Muscle of leg (tissue), 16 donors: Measurements from ENCODE around the gene PPFIA4. TPM values are rescaled to one million over a fixed set of nuclear protein-coding genes. Genes with fewer than 3 reads are reported as not detected.
A peak's percentile ranks its signal among the peaks of the same experiment; 100 is the strongest.
"Not testable (repeated sequence)": the region's sequence is repeated elsewhere in the genome, so short reads cannot be mapped to it uniquely, and the experiment has no call there.

Source experiments
- DNase-seq: peaks from one replicate; pipeline ENCODE4 v3.0.0; 2013
- H3K27ac ChIP-seq: one replicate; pipeline ENCODE4 v1.5.1; 2013; ENCODE audit warnings: mild to moderate bottlenecking, low read length, control low read depth
- H3K27me3 ChIP-seq: one replicate; pipeline ENCODE4 v1.6.1; 2013; ENCODE audit warnings: low read length; ENCODE audit not compliant: control insufficient read depth, insufficient read depth
- H3K36me3 ChIP-seq: one replicate; pipeline ENCODE4 v1.6.1; 2013; ENCODE audit warnings: low read length; ENCODE audit not compliant: control insufficient read depth, insufficient read depth
- H3K4me1 ChIP-seq: one replicate; pipeline ENCODE4 v1.6.1; 2013; ENCODE audit warnings: low read length; ENCODE audit not compliant: control insufficient read depth, insufficient read depth
- H3K4me3 ChIP-seq: one replicate; pipeline ENCODE4 v1.5.1; 2013; ENCODE audit warnings: low read length, control low read depth
- H3K9me3 ChIP-seq: replicated peaks from 2 replicates; pipeline ENCODE4 v1.6.1; 2013; ENCODE audit warnings: low read depth, low read length; ENCODE audit not compliant: control insufficient read depth
- WGBS: methylation state at CpG from one replicate; pipeline ENCODE4 v1.1.5; 2013; ENCODE audit warnings: missing lambda C conversion rate; ENCODE audit not compliant: insufficient coverage; 5-methylcytosine and 5-hydroxymethylcytosine counted together
- long read RNA-seq, 11 donors: transcript quantifications; one replicate each; lab custom pipeline, GENCODE V29; 2026
- polyA plus RNA-seq, 8 donors: library from polyadenylated mRNA; unstranded; fragments of 120-200 nt; gene quantifications; one replicate each; pipeline versions ENCODE4 v1.2.1 to v1.2.3, GENCODE V29; 2013; ENCODE audit warnings: inconsistent platforms in 1 of 8, low replicate concordance in 1 of 8; ENCODE audit not compliant: insufficient read length in 8 of 8, insufficient read depth in 1 of 8
- total RNA-seq: library from RNA; stranded (reverse); fragments of 120-200 nt; gene quantifications from one replicate; pipeline ENCODE4 v1.2.4, GENCODE V29; 2013

The PPFIA4 gene
- total RNA-seq, result 22.4 TPM
- polyA plus RNA-seq, result 10 to 100 TPM; 31.0 to 53.1 (median 36.9) TPM
- long read RNA-seq, donor 1, partial matches to known transcripts, result 0 of 1 reads
- long read RNA-seq, donor 1, other reads (novel, unspliced or antisense), result 0 of 1 reads
- long read RNA-seq, donor 2, result 0 reads
- long read RNA-seq, donor 3, full-length matches to known transcripts, result 3 of 596 reads
- long read RNA-seq, donor 3, partial matches to known transcripts, result 584 of 596 reads
- long read RNA-seq, donor 3, other reads (novel, unspliced or antisense), result 9 of 596 reads
- long read RNA-seq, donor 4, partial matches to known transcripts, result 0 of 7 reads
- long read RNA-seq, donor 4, other reads (novel, unspliced or antisense), result 6 of 7 reads
- long read RNA-seq, donor 5, partial matches to known transcripts, result 50 of 938 reads
- long read RNA-seq, donor 5, other reads (novel, unspliced or antisense), result 887 of 938 reads
- long read RNA-seq, donor 6, partial matches to known transcripts, result 7 of 9 reads
- long read RNA-seq, donor 6, other reads (novel, unspliced or antisense), result 0 of 9 reads
- long read RNA-seq, donor 7, partial matches to known transcripts, result 0 of 13 reads
- long read RNA-seq, donor 7, other reads (novel, unspliced or antisense), result 13 of 13 reads
- long read RNA-seq, donor 8, partial matches to known transcripts, result 8 of 155 reads
- long read RNA-seq, donor 8, other reads (novel, unspliced or antisense), result 147 of 155 reads
- long read RNA-seq, donor 9, partial matches to known transcripts, result 8 of 9 reads
- long read RNA-seq, donor 9, other reads (novel, unspliced or antisense), result 0 of 9 reads
- long read RNA-seq, donor 10, full-length matches to known transcripts, result 3 of 378 reads
- long read RNA-seq, donor 10, partial matches to known transcripts, result 26 of 378 reads
- long read RNA-seq, donor 10, other reads (novel, unspliced or antisense), result 349 of 378 reads
- long read RNA-seq, donor 11, result 0 reads

DNA sequence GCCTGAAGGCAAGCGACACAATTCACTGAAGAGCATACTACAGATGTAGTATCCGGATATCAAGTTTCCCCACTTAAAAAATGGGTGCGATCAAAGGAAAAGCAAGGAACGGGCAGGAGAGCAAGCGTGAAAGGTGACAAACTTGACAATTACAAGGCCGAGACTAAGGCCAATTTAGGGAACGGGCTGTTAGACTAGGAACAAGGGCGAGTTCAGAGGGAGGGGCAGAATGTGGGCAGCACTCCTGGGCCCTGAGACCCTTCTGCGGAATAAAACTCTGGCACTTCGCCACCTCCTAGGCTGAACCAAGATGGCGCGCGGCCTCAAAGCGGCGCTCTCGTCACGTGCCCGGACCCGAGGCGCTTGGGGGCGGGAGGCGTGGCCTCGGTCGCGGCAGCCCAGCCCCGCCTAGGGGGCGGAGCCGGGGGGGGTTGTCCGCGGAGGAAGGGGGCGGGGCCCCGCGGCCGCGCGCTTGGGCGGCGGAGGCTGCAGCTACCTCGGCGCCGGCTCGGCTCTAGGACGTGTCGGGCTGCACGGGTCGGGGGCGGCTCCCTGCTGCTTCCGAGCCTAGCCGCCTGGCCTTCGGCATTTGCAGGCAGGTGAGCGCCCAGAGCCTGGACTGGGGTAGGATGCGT is at the start of gene PPFIA4:
PPFIA4 (plus strand) TSS at position 461 of the 635 bp plus-strand sequence. CDS start 12,518 bp downstream, outside the sequence.
- peaks cover 14% of the 10 kb centered on the region for H3K27me3 ChIP-seq
- WGBS, result 8% methylated on average over 47 of the region's 52 CpGs
- H3K4me1 ChIP-seq, result peaks cover 34% of the 10 kb centered on the region
- peak within 1 kb of the TSS; percentile 80 for H3K4me3 ChIP-seq
- DNase-seq, result peak; percentile 93
- peaks cover 22% of the 10 kb centered on the region for H3K36me3 ChIP-seq
- H3K27ac ChIP-seq, result peak within 1 kb of the TSS; percentile 87
- no peaks in the 10 kb centered on the region for H3K9me3 ChIP-seq

DNA sequence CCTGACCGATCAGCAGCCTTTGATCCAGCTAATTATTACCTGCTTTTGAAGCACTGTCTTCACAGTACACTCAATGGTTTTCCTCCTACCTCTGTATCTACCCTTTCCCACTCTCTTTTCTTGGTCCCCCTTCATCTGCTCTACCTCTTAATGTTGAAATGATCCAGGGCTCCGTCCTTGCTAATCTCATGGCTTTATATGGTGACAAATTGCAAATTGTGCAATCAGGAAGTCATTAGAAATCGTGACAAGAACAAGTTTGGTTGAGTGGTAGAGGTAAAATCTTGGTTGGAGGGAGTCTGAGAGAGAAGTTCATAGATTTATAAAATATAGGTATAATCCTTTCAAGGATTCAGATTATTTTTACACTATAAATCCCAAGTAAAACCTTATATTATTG is 49.7 kb upstream of the PPFIA4 start:
- no peak overlapping the region for H3K27ac ChIP-seq
- H3K9me3 ChIP-seq, result no peaks in the 10 kb centered on the region
- H3K4me1 ChIP-seq, result no peaks in the 10 kb centered on the region
- no peak overlapping the region for H3K4me3 ChIP-seq
- DNase-seq, result no peak
- 44% methylated on average over 1 of the region's 3 CpGs for WGBS
- H3K36me3 ChIP-seq, result no peaks in the 10 kb centered on the region
- peaks cover 13% of the 10 kb centered on the region for H3K27me3 ChIP-seq

DNA sequence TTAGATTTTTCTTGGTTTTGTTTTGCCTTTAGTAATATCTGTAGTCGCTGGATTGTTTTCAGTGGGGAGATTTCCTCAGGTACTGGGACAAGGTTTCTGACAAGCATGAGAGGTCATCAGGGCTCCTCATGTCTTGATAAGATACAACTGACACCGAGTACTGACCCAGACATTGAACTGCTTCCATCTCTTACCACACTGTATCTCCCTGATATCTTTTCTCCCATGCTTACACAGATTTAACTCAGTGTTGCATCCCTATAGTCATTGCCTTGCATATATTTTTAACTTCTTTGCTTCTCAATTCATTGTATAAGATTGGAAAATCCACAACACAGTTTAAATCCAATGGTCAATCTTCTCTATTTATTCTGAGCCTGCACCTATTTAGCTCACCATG is 46.8 kb upstream of the PPFIA4 start:
- 75% methylated on average over 1 of the region's 2 CpGs for WGBS
- no peak for DNase-seq
- peaks cover 11% of the 10 kb centered on the region for H3K27me3 ChIP-seq
- no peaks in the 10 kb centered on the region for H3K36me3 ChIP-seq
- no peak overlapping the region for H3K4me3 ChIP-seq
- H3K27ac ChIP-seq, result no peak overlapping the region
- no peaks in the 10 kb centered on the region for H3K9me3 ChIP-seq
- H3K4me1 ChIP-seq, result no peaks in the 10 kb centered on the region

DNA sequence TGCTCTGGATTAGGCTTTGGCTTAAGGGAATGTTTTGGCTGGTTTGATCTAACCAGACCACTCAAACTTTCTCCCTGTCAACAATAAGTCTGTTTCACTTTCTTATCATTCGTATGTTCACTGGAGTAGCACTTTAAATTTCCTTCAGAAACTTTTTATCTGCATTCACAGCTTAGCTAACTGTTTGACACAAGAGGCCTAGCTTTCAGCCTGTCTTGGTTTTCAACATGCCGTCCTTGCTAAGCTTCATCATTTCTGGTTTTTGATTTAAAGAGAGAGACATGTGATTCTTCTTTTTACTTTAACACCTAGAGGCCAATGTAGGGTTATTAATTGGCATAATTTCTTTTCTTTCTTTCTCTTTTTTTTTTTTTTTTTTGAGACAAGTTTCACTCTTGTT is 44.4 kb upstream of the PPFIA4 start:
- WGBS, result no CpG with 5 or more reads among the region's 2 CpGs
- no peak overlapping the region for H3K4me3 ChIP-seq
- H3K9me3 ChIP-seq, result no peaks in the 10 kb centered on the region
- no peaks in the 10 kb centered on the region for H3K4me1 ChIP-seq
- no peaks in the 10 kb centered on the region for H3K36me3 ChIP-seq
- peaks cover 8% of the 10 kb centered on the region for H3K27me3 ChIP-seq
- DNase-seq, result no peak
- no peak overlapping the region for H3K27ac ChIP-seq

DNA sequence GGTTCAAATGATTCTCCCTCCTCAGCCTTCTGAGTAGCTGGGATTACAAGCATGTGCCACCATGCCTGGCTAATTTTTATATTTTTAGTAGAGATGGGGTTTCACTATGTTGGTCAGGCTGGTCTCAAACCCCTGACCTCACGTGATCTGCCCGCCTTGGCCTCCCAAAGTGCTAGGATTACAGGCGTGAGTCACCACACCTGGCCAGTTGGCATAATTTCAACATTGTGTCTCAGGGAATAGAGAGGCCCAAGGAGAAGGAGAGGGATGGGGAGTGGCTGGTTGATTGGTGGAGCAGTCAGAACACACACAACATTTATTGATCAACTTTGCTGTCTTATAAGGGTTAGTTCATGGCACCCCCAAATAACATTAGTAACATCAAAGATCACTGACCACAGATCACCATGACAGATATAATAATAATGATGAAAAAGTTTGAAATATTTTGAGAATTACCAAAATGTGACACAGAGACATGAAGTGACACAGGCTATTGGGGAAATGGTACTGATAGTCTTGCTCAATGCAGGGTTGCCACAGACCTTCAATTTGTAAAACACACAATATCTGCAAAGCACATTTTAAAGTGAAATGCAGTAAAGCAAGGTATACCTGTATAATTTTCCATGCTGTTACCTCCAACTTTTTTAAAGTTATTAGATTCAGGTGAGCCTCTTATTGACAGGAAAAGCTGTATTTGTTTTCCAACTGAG is 43.4 kb upstream of the PPFIA4 start:
- Histone ChIP-seq H3K27ac (no peak overlapping the region), H3K27me3 (peaks cover 6% of the 10 kb centered on the region), H3K4me1 (no peaks in the 10 kb centered on the region), H3K36me3 (no peaks in the 10 kb centered on the region), H3K9me3 (no peaks in the 10 kb centered on the region), H3K4me3 (no peak overlapping the region)
- DNase-seq, result no peak
- WGBS, result no CpG with 5 or more reads among the region's 3 CpGs

DNA sequence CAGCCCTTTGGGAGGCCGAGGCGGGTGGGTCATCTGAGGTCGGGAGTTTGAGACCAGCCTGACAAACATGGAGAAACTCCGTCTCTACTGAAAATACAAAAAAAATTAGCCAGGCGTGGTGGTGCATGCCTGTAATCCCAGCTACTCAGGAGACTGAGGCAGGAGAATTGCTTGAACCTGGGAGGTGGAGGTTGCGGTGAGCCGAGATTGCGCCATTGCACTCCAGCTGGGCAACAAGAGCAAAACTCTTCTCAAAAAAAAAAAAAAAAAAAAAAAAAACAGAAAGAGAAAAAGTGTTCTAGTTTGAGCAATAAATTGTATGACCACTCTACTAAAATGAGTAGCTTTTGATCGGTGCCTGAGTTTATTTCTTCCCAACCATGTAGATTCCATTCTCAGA is 40.2 kb upstream of the PPFIA4 start:
- H3K27ac ChIP-seq, DNase-seq, H3K4me1 ChIP-seq, H3K36me3 ChIP-seq, H3K9me3 ChIP-seq, H3K4me3 ChIP-seq: not testable (repeated sequence)
- H3K27me3 ChIP-seq, result peaks cover 10% of the 10 kb centered on the region
- no CpG with 5 or more reads among the region's 9 CpGs for WGBS

DNA sequence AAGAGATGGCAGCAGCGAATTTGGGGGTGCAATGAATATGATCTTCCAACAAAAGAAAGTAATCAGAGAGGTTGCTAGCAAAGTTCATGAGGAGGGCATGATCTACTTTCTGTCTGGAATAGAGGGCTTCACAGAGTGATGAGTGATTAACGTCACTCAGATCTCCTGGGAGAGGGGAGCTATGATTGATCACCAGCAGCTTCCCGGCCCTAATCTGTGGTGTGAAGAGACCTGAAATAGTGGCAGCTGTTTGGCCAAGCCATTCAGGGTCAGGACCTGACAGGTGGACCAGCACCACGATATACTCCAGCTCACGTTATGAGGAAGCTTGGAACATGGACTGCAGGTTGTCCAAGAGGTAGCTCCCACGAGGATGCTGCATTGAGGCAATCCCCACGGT is 39.0 kb upstream of the PPFIA4 start:
- H3K9me3 ChIP-seq, result no peaks in the 10 kb centered on the region
- no peak for DNase-seq
- no peaks in the 10 kb centered on the region for H3K36me3 ChIP-seq
- 69% methylated on average over 7 of the region's 7 CpGs for WGBS
- no peak overlapping the region for H3K27ac ChIP-seq
- H3K4me3 ChIP-seq, result no peak overlapping the region
- H3K4me1 ChIP-seq, result no peaks in the 10 kb centered on the region
- H3K27me3 ChIP-seq, result peaks cover 12% of the 10 kb centered on the region

DNA sequence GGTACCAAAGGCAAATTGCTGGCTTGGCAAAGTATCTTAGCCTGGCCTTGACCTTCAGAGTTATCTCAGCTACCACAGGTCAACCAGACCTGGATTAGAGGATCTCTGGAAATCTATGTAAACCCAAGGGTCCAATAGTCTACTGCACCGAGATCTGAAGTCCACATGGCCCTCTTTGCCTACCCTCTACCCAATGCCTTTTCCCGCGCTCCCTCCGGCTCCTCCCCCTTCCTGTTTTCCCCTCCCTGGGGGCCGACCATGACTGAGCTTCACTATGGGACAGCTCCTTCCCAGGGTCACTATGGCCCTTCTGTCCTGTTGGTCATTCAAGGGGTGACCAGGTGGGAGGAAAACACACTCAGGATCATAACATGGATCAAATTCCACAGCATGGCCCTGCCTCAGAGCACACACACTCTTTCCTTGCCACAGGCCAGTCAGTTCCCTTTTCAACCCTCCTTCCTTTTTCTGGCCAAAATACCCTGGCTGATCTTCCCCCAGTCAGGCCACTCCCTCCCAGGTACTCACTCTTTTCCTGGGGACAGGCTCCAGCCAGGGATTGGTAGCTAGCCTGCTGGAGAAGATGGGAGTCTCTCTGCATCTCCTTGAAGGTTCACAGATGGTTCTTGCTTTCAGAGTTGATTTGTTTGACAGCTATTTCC is 38.2 kb upstream of the PPFIA4 start:
- DNase-seq, result no peak
- Histone ChIP-seq H3K36me3 (no peaks in the 10 kb centered on the region), H3K4me1 (no peaks in the 10 kb centered on the region), H3K27me3 (peaks cover 12% of the 10 kb centered on the region), H3K27ac (no peak overlapping the region), H3K4me3 (no peak overlapping the region), H3K9me3 (no peaks in the 10 kb centered on the region)
- 54% methylated on average over 2 of the region's 5 CpGs for WGBS

DNA sequence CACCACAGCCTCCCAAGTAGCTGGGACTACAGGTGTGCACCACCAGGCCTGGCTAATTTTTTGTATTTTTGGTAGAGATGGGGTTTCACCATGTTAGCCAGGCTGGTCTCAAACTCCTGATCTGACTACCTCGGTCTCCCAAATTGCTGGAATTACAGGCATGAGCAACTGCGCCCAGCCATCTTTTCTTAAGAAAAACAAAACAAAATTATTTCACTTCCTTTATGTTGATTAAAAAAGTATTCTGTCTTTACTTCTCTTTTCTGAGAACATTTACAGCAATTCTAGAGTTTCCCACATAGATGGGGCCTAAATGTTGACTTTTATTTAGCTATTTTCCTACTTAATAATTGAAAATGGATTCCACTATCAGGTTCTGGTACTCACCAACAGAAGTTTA is 36.4 kb upstream of the PPFIA4 start:
- H3K9me3 ChIP-seq, result no peaks in the 10 kb centered on the region
- no peak for DNase-seq
- H3K36me3 ChIP-seq, result no peaks in the 10 kb centered on the region
- no CpG with 5 or more reads among the region's 2 CpGs for WGBS
- no peak overlapping the region for H3K27ac ChIP-seq
- no peaks in the 10 kb centered on the region for H3K4me1 ChIP-seq
- no peak overlapping the region for H3K4me3 ChIP-seq
- peaks cover 12% of the 10 kb centered on the region for H3K27me3 ChIP-seq
